HG02798 (cell line): ENCODE measurements around the gene KRT13.
"Not testable (repeated sequence)": the region's sequence is repeated elsewhere in the genome, so short reads cannot be mapped to it uniquely, and the experiment has no call there.

Source experiments
- ATAC-seq: cut with Tn5 transposase; IDR thresholded peaks from one replicate; pipeline ENCODE4 v1.9.1; 2021; ENCODE audit warnings: mild to moderate bottlenecking; ENCODE audit not compliant: unreplicated experiment, poor library complexity

Gene KRT13

DNA sequence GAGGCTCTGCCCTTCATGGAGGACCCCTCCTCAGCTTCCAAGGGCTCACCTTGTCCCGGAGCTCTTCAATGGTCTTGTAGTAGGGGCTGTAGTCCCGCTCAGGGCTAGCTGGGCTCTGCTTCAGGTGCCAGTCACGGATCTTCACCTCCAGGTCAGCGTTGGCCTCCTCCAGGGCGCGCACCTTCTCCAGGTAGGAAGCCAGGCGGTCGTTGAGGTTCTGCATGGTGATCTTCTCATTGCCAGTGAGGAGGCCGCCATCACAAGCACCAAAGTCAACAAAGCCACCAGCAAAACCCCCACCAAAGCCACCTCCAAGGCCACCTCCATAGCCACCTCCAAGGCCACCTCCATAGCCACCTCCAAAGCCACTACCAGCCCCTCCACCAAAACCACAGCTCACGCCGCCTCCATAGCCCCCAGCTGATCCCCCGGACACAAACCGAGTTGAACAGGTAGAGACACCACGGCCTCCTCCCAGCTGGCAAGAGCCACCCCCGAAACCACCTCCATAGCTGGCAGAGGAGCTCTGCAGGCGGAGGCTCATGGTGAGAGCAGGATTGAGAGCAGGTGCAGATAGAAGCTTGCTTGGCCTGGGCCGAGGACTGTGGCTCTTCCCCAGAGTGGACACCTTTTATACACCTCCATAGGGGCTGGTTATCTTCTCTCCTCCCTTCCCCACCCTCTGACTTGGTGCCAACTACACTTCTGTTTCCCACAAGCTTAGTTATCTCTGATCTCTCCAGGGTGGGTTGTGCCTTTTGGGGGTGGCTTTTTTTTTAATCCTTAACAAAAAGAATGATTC is at the start of gene KRT13:
Gene KRT13, minus strand, starts transcription at position 606 of the 802 bp plus-strand sequence. Its CDS starts 62 bp downstream, at position 544.
- no peak for ATAC-seq

DNA sequence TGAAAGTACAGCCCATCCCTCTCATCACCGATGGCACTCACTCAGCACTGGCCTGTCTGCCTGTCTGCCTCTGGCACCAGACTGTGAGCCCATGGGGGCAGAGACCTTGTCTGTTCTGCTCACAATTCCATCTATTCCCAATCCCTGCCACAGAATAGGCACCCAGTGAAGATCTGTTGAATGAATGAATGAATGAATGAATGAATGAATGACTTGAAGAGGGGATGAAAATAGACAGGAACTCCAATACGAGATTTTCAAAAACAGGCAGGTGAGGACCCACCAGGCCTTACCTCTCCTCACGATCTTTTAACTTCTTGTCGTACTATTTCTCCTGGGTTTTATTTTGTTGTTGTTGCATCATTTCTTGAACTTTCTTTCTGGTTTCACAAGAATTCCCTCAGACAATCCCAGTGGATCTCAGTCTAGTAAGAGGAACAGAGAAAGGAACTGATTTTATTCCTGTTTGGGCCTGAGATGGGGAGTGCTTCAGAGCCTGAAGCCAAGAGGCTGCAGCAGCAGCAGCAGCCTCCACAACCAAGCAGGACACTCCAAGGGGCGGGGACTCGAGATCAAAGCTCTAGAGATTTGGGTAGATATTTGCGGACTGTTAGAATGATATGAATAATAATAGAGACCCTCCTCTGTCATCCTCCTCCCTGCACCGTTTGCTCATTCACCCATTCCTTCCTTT is 48.7 kb upstream of the KRT13 start:
- ATAC-seq: no peak

DNA sequence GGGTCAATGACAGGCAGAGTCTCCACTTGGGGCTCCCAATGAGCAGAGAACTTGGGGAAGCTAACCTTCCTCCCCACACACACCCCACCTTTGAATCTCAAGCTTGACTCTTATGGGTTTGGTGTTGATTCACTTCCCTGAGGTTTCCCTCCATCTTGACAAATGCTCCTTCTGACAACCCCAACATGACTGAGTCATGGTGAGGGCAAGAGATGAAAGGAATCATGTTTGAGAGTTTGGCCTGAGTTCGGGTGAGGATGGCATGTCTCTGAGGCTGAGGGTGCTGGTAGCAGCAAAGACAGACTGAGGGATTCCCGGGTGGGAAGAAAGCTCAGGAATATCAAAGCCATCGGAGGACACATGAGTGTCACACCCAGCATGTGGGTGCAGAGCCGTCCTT is 47.8 kb upstream of the KRT13 start:
- ATAC-seq: no peak

DNA sequence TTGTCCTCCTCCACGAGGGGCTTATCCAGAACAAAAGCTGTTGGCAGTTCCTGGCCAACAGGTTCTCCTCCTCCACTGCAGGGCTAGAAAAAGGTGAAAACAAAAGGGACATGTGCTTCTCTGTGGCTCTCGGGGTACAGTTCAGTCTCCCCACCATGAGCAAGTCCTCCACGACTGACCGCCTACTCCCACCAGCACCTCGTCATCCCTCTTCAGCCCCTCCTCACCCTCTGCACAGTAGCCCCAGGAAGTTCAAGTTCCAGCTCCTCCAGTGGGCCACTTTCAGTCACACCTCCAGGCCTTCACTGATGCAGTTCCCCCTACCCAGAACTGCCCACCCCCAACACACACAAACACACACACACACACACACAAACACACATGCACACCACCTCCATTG is 47.0 kb upstream of the KRT13 start:
- ATAC-seq: no peak

DNA sequence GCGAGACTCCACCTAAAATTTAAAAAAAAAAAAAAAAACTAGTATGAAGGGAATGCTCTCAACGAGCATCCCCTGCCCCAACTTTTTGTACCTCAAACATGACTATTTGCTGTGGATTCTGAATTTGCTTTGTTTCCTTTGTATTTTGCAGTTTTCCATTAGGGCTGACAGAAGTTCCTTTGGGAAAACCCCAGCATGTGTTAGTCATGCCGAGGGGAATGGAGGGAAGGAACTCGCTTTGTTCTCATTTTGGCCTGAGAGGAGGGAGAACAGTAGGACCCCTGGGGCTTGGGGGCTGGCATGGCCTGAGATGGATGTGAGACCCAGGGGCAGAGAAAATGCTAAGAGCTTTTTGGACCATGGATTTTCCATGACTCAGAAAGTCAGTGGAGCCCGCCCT is 46.0 kb upstream of the KRT13 start:
- ATAC-seq: no peak

- ATAC-seq: no peak
These were observed 44.2 kb upstream of the KRT13 start for GRCh38 chr17:41549596-41550039.

GRCh38 chr17:41548844-41549595 is 43.6 kb upstream of the KRT13 start:
- peak; percentile 66 for ATAC-seq

DNA sequence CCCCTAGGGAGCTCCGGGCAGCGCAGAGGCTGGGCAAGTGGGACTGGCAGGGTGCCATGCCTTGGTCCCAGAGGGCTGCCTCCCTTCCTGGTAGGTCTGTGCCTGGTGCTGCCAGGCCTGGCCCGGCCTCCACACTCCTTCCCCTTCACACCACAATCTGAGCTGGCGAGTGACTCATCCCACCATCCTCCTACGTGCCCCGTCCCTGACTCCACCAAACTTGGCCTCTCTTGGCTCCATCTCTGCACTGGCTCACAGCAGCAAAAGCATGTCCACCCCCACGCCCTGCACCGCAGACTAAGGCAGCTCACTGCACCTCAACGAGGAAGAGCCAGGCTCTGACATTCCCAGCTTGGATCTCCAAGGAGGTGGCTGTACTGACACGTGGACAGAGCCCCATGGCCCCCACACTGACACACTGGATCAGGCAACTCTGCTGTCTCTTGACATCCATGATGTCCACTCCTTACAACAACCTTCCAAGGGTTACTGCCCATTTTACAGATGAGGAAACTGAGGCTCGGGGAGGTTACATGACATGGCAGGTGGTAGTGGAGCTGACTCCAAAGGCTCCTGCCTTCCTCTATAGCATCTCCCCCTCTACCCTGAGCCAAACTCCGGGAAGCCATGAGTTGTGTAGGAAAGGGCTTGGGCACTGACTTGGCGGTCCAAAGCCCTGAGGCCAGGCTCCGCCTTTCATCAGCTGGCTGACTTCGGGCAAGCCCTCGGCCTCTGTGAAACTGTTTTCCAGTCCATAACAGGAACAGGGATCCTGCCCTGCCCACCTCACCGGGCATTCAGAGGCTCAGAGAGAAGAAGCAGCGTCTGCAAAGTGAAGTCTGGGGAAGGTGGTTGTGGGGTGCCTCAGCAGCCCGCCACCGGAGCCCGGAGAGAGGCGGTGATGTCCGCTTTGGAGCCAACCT is 42.8 kb upstream of the KRT13 start:
- ATAC-seq: peak; percentile 9

DNA sequence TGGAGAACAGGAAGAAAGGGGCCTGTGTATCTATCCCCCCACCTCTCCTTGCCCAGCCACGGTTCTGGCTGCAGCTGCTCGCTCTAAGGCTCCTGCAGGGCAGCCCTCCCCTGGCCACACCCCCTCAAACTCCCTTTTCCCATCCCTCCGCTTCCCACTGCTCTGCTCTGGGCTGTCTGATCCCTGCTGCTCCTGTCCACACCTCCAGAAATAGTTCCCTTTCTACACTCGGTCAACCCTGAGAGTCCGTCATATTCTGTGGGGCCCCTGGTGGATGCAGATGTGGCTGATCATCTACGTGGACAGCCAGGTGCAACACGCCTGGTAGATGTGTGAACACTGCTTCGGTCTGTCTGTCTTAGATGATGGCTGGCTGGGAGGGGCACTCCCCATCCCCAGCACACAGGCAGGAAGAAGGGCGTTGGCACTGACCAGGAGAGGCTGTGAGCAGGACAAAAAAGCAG is 42.0 kb upstream of the KRT13 start:
- no peak for ATAC-seq

DNA sequence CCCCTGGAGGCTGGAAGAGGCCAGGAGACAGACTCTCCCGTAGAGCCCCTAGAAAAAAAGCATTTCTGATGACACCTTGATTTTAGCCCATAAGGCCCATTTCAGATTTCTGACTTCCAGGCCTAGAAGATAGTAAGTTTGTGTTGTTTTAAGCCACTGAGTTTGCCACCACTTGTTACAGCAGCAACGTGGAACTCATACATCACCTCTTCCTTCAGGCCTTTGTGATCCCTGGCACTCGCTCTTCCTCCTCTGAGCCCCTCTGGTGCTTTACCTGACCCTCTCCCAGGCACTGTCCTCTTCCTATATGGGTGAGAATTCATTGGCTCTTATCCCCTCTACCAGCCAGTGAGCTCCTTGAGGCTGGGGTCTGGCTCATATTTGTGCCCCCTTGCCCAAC is 41.4 kb upstream of the KRT13 start:
- ATAC-seq: no peak

- no peak for ATAC-seq
These were observed 40.5 kb upstream of the KRT13 start for GRCh38 chr17:41545829-41546410.

- no peak for ATAC-seq
These were observed 39.5 kb upstream of the KRT13 start for GRCh38 chr17:41544935-41545334.

DNA sequence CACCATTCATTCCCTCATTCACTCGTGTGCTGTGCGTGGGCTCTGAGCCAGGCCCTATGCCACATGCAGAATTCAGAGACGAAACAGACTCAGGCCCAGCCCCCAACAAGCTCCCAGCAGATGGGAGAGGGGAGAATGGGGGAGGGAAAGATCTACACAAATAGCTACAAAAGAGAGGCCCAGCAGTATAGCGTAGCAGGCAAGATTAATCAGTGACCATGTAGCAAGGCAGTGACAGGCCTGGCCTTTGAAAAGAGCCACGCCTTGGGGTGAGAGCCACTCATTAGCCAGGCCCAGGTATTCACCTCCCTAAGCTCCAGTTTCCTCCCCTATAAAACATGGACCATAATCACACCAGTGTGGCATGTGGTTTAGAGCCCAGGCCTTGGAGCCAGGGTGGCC is 39.1 kb upstream of the KRT13 start:
- no peak for ATAC-seq

DNA sequence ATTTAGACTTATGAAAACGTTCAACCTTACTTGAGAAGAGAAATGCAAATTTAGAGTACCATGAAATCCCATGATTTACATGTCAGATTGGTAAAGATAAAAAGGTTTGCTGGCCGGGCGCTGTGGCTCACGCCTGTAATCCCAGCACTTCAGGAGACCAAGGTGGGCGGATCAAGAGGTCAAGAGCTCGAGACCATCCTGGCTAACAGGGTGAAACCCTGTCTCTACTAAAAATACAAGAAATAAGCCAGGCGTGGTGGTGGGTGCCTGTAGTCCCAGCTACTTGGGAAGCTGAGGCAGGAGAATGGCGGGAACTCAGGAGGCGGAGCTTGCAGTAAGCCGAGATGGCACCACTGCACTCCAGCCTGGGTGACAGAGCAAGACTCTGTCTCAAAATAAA is 37.4 kb upstream of the KRT13 start:
- ATAC-seq: not testable (repeated sequence)

DNA sequence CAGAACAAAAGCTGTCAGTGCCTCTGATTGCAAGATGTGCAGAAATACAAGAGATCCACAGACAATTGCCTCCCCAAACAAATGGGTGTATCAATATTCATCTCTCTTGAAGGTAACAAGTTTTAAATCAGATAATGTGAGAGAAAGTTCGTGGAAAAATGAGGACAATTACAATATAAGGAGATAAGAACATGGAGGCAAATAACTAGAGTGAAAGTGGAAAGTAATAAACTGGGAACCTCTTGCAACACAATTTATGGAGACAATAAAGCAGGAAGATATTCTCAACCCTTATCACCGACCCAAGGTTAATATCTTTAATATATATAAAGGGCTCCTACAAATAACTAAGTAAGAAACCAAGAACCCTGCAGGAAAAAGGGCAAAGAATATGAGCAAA is 36.9 kb upstream of the KRT13 start:
- no peak for ATAC-seq

- no peak for ATAC-seq
These were observed 35.7 kb upstream of the KRT13 start for GRCh38 chr17:41540921-41541625.

DNA sequence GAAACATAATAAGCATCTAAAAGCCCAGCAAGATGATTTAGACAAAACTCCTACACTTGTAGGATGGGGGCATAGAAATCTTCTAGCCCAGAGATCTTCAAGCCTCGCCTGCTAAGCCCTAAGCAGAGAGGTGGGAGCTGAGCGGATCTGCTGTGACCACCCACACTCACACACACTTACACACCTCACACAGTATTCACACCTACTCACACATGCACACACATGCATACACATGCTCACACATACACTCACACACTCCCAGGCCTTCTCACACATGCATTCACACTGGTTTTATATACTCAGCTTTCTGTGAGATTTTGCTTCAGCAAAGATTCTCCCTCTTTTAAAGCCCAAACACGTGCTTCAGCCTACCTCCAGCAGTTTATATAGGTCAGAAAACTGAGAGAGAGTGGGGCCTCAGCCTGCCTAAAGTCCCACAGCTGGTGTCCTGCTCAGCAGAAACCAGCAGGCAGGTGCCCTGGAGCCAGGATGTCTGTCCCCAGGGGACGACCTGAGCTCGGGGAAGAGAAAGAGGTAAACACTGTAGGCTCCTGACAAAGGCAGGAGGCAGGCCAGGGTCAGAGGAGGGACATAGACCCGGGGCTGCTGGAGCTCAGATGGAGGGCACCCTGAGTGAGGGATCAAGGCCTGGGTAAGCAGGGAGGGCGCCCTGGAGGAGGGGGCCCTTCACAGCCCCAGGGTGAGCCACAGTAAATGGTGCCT is 34.7 kb upstream of the KRT13 start:
- ATAC-seq: no peak

GRCh38 chr17:41539071-41539492 is 33.7 kb upstream of the KRT13 start:
- ATAC-seq: no peak
